Esophagus squamous epithelium (tissue), 5 donors: ENCODE results near the gene PPP1R37. TPM values are rescaled to one million over a fixed set of nuclear protein-coding genes. Genes with fewer than 3 reads are reported as not detected.
A peak's percentile ranks its signal among the peaks of the same experiment; 100 is the strongest.

Experiments
- DNase-seq: peaks from one replicate; lab custom pipeline; 2025; lab: John Stamatoyannopoulos, UW
- H3K27ac ChIP-seq, 4 donors: fragments of 200-600 bp; sonication (generic); one replicate each; pipeline ENCODE4 v1.5.1; 2016 to 2019; ENCODE audit warnings: mild to moderate bottlenecking in 1 of 4
- H3K27me3 ChIP-seq, 4 donors: fragments of 200-600 bp; sonication (generic); 1 replicate in 3 of 4; 2 replicates in 1 of 4; pipeline versions ENCODE4 v1.5.1 to v1.6.0; 2017 to 2021; ENCODE audit warnings: antibody characterized with exemption in 1 of 4
- H3K36me3 ChIP-seq, 3 donors: fragments of 200-600 bp; sonication (generic); one replicate each; pipeline ENCODE4 v1.5.1; 2016 to 2019
- H3K4me1 ChIP-seq, 3 donors: fragments of 200-600 bp; sonication (generic); one replicate each; pipeline ENCODE4 v1.5.1; 2017 to 2019
- H3K4me3 ChIP-seq, 4 donors: fragments of 200-600 bp; sonication (generic); 1 replicate in 3 of 4; 2 replicates in 1 of 4; pipeline ENCODE4 v1.5.1; 2016 to 2019; ENCODE audit warnings: mild to moderate bottlenecking in 2 of 4, moderate library complexity in 1 of 4
- H3K9me3 ChIP-seq, 3 donors: fragments of 200-600 bp; sonication (generic); one replicate each; pipeline ENCODE4 v1.5.1; 2016 to 2019
- CTCF ChIP-seq, 6 experiments: fragments of 450-650 bp in 4 of 6; fragments of 200-600 bp in 2 of 6; sonication (generic) in 2 of 6; IDR thresholded peaks; one replicate each; pipeline ENCODE4 v1.5.1; 2016 to 2019; ENCODE audit warnings: antibody characterized with exemption in 6 of 6, mild to moderate bottlenecking in 4 of 6, moderate library complexity in 4 of 6
- POLR2A ChIP-seq, 4 donors: fragments of 450-650 bp; IDR thresholded peaks; one replicate each; pipeline ENCODE4 v1.6.1; 2017; ENCODE audit warnings: antibody characterized with exemption in 4 of 4, mild to moderate bottlenecking in 4 of 4, moderate library complexity in 3 of 4
- WGBS, 2 donors: methylation state at CpG; one replicate each; pipeline ENCODE4 v1.1.5; 2018; 5-methylcytosine and 5-hydroxymethylcytosine counted together
- intact Hi-C: fragments of 100-400 bp; cut with DNase I; formaldehyde crosslinking; loops from one replicate; pipeline ENCODE4 v1.15.0; 2022
- total RNA-seq, 4 donors: library from RNA; depleted of rRNA; stranded (reverse); fragments of >200 nt; gene quantifications; one replicate each; pipeline ENCODE4 v1.1.0, GENCODE V29; 2016
- donor health status: DM: yes; HTN: yes; CAD: no.

PPP1R37 gene
- total RNA-seq, 4 donors from 2014 or later, result 25.1 to 35.5 (median 30.8) TPM

- Histone ChIP-seq H3K27me3 (no peaks in the 10 kb centered on the region), H3K36me3 (no peaks in the 10 kb centered on the region), H3K9me3 (no peaks in the 10 kb centered on the region), H3K27ac (no peak overlapping the region), H3K4me1 (peaks cover 27 to 62% (median 32%) of the 10 kb centered on the region in 3 donors), H3K4me3 (no peak overlapping the region)
- TF ChIP-seq CTCF (IDR thresholded peaks at IDR 0.05), result no peak
- no peak for TF ChIP-seq POLR2A (IDR thresholded peaks at IDR 0.05)
- WGBS, 2 donors, result 49 to 67% methylated on average over 7 of the region's 10 CpGs
- intact Hi-C loops, result no loop called here
- no peak for DNase-seq
Measured at GRCh38 chr19:45175515-45176345, 82.8 kb downstream of the PPP1R37 start.

GRCh38 chr19:45177817-45178261 lies 84.9 kb downstream of the PPP1R37 start, which contains the start of gene TRAPPC6A:
TSS of gene TRAPPC6A (minus strand) at chr19:45178237. CDS start at chr19:45178218, 19 bp downstream.
- intact Hi-C loops, result no loop called here
- TF ChIP-seq CTCF (IDR thresholded peaks at IDR 0.05) (no peak), POLR2A (IDR thresholded peaks at IDR 0.05) (peak in 3 of 4 donors; percentile 64 to 79 (median 71))
- WGBS, 2 donors, result 0 to 2% methylated on average over 6 to 29 of the region's 36 CpGs

GRCh38 chr19:45178262-45179071 lies 85.5 kb downstream of the PPP1R37 start, which contains the start of gene BLOC1S3:
TSS of gene BLOC1S3 (plus strand) at chr19:45178784. CDS start at chr19:45179297, 513 bp downstream.
- peak within 1 kb of the TSS; percentile 95 to 99 (median 98) for H3K27ac ChIP-seq
- H3K36me3 ChIP-seq, result peaks cover 0 to 17% (median 3%) of the 10 kb centered on the region in 3 donors
- DNase-seq, result peak; percentile 100
- H3K4me3 ChIP-seq, result peak within 1 kb of the TSS; percentile 70 to 94 (median 86)
- peak; percentile 19 to 72 (median 44) for TF ChIP-seq CTCF (IDR thresholded peaks at IDR 0.05)
- peak in 2 of 4 donors; percentile 87 to 91 for TF ChIP-seq POLR2A (IDR thresholded peaks at IDR 0.05)
- whole genome bisulfite sequencing, 2 donors, result 0% methylated on average over 25 to 34 of the region's 51 CpGs
- no peaks in the 10 kb centered on the region for H3K27me3 ChIP-seq
- H3K4me1 ChIP-seq, result peaks cover 26 to 66% (median 28%) of the 10 kb centered on the region in 3 donors
- H3K9me3 ChIP-seq, result no peaks in the 10 kb centered on the region
- intact Hi-C loops, result no loop called here

More at GRCh38 chr19:45177817-45178261, 84.9 kb downstream of the PPP1R37 start, which contains the start of gene TRAPPC6A:
- peak within 1 kb of the TSS; percentile 70 to 94 (median 86) for H3K4me3 ChIP-seq
- peaks cover 26 to 65% (median 28%) of the 10 kb centered on the region in 3 donors for H3K4me1 ChIP-seq
- H3K9me3 ChIP-seq, result no peaks in the 10 kb centered on the region
- no peaks in the 10 kb centered on the region for H3K27me3 ChIP-seq
- H3K36me3 ChIP-seq, result peaks cover 0 to 17% (median 3%) of the 10 kb centered on the region in 3 donors
- DNase-seq, result no peak
- peak within 1 kb of the TSS; percentile 95 to 99 (median 98) for H3K27ac ChIP-seq

- Histone ChIP-seq H3K36me3 (peaks cover 0 to 17% (median 3%) of the 10 kb centered on the region in 3 donors), H3K4me3 (peak overlapping the region; percentile 70 to 94 (median 86)), H3K4me1 (peaks cover 26 to 66% (median 28%) of the 10 kb centered on the region in 3 donors), H3K27me3 (no peaks in the 10 kb centered on the region), H3K9me3 (no peaks in the 10 kb centered on the region), H3K27ac (peak overlapping the region; percentile 89 to 98 (median 96))
- 0 to 2% methylated on average over 8 to 13 of the region's 97 CpGs for WGBS, 2 donors
- intact Hi-C loops, result no loop called here
- TF ChIP-seq CTCF (IDR thresholded peaks at IDR 0.05) (no peak), POLR2A (IDR thresholded peaks at IDR 0.05) (no peak)
- no peak for DNase-seq
Measured at GRCh38 chr19:45179072-45179891, 86.3 kb downstream of the PPP1R37 start.
